ENCODE results near the gene NOL9.

Gene NOL9

DNA sequence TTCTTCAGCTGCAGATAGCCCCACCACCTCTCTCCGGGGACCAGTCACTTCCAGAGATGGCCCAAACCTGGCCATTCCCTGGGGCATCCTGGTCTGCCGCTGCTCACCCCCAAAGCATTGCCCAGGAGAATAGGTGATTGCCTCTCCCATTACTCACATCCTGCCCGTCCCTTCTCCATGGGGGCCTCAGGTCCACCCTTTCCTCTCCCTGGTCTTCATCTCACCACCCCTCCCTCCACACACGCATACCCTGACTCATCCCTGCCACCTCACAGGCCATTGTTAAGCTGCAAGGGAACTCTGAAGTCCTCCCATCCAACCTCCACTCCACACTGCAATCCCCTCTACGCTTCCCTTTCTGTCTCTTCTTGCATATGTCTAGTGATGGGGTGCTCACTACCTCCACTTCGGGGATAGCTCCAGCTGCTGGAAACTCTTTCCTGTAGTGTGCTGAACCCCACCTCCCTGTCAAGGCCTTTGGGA lies 62.8 kb downstream of the NOL9 start, which contains the start of gene PLEKHG5:
TSS of gene PLEKHG5 (minus strand) at position 188 of the 483 bp plus-strand sequence. CDS start 14,096 bp downstream, outside the sequence.
- TF ChIP-seq, protein P1, sequence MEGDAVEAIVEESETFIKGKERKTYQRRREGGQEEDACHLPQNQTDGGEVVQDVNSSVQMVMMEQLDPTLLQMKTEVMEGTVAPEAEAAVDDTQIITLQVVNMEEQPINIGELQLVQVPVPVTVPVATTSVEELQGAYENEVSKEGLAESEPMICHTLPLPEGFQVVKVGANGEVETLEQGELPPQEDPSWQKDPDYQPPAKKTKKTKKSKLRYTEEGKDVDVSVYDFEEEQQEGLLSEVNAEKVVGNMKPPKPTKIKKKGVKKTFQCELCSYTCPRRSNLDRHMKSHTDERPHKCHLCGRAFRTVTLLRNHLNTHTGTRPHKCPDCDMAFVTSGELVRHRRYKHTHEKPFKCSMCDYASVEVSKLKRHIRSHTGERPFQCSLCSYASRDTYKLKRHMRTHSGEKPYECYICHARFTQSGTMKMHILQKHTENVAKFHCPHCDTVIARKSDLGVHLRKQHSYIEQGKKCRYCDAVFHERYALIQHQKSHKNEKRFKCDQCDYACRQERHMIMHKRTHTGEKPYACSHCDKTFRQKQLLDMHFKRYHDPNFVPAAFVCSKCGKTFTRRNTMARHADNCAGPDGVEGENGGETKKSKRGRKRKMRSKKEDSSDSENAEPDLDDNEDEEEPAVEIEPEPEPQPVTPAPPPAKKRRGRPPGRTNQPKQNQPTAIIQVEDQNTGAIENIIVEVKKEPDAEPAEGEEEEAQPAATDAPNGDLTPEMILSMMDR (conservative IDR thresholded peaks at IDR 0.05; ENCODE audit: low read length) = no peak
- peak; percentile 45 for DNase-seq (ENCODE audit: low read depth)
- H3K4me3 ChIP-seq (ENCODE audit: low read length) = peak within 1 kb of the TSS; percentile 82

DNA sequence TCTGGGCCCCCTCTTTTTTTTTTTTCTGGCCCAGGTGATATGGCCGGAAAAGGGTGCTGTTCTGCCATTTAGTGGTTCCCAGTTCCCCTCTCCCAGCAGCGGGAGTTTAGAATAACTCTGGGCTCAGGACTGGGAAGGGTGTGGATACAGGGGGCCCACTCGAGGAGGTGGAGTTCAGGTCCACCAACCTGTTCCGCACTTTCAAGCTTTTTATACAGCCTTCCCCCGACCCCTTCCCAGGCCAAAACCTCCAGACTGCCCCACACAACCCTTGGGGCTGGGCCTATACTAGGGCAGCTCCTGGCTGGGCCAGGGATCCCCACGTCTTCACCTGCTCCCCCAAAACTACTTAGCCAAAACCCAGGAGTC lies 63.2 kb downstream of the NOL9 start:
- TF ChIP-seq, protein P1 (conservative IDR thresholded peaks at IDR 0.05; ENCODE audit: low read length) = no peak
- DNase-seq (ENCODE audit: low read depth) = no peak
- peak overlapping the region; percentile 82 for H3K4me3 ChIP-seq (ENCODE audit: low read length)

DNA sequence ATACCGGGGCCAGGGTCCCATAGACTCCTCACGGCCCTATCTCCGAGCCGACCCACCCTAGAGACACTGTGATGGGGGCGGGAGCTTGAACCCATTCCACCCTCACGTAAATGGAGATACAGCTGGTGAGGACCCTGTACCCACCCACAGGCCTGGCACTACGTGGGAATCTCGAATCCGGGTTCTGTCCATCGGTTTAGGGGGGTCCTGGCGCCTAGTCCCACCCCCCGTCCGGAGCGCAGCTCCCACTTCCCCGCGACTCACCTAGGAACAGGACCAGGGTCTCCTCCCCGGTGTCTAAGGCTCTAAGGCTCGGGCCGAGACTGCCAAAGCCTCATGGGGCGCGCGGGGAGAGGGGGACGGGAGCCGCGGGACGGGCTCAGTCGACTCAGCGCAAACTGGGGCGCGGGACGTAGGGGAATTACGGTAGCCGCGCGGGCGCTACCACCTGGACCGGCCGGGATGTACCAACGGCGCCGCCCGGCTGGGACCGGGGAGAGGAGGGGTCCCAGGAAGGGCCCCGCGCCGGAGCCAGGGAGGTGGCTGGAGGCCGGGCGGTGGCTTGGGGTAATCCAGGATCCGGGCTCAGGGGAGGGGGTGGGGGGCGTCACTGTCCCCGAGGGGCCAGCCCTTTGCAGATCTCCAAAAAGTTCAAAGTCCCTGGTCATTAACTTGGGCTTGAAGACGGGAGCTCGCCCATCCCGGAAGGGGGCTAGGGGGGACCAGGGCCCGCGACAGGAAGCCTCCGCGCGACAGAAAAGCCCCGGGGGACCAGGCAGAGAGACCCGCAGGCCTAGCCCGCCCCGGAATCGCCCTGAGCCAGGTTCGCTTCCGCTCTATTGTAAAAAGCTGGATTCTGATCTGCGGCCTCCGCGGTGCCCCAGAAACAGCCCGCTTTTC lies 63.9 kb downstream of the NOL9 start:
- TF ChIP-seq, protein P1 (conservative IDR thresholded peaks at IDR 0.05; ENCODE audit: low read length) = no peak
- DNase-seq (ENCODE audit: low read depth) = peak; percentile 67
- H3K4me3 ChIP-seq (ENCODE audit: low read length) = peak overlapping the region; percentile 82

DNA sequence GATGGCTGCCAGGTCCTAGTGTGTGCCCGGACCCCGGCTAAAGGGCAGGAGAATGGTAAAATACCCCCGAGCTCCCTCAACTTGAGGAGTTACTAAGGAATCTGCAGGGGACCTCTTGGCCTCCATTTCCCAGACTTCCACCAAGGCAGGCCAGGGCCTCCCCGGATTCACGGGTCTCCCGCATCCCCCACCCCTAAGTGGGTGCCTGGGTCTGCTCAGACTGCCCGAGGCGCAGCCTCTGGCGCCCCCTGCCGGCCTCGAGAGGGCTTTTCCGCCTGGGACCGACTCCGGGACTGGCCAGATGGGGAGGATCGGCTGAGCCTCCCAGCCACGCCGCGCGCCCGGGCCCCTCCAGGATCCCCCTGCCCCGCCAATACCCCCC lies 64.5 kb downstream of the NOL9 start:
- TF ChIP-seq, protein P1 (conservative IDR thresholded peaks at IDR 0.05; ENCODE audit: low read length) = peak; percentile 79
- DNase-seq (ENCODE audit: low read depth) = peak; percentile 58
- H3K4me3 ChIP-seq (ENCODE audit: low read length) = peak overlapping the region; percentile 82

DNA sequence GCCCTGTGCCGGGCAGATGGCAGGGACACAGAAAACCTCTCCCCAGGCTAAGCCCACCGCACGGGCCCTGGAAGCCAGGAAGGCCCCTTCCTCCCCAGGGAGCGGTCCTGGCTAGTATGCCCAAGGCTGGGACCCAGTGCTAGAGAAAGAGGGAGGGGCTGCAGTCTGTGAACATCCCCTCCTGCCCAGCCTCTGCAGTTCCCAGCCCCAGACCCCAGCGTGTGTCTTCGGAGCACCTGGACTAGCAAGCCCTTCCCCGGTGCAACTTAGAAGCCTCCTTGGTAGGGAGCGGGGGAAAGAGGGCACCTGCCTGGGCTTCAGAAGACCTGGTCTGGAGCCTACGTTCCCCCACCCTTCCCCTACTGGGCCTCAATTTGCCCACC lies 64.9 kb downstream of the NOL9 start:
- no peak for DNase-seq (ENCODE audit: low read depth)
- no peak overlapping the region for H3K4me3 ChIP-seq (ENCODE audit: low read length)

DNA sequence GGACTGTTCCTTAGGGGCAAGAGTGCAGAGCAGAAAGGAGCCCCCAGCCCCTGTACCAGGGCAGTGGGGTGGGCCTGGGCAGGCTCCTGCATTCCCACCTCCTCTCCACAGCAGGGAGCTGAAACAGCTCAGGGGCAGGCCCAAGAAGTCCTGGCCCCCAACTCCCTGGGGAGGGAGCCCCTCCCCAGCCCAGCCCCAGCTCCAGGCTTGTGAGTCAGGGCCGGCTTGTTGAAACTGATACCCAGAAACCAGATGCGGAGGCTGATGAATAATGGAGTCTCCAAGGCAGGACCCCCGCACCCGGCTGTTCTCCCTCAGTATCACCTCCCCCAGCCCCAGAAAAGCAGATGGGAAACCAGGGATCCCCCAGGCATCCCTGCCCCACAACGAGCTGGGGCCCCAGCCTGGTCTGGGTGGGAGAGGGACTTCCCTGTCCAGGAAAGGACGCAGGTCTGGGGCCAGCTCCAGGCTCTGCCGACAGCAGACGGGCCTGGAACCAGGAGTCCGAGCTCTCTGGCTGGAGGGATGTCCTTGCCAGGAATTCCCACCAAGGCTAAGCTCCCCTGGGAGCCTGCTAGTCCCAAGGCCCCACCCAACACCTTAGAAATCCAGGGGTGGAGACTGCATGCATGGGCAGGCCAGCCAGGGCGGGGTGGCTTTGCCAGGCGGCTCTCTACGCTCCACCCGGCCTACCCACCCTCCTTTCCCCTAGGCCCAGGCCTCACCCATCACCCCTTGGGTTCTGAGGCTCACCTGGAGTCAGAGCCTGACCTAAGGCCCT lies 65.5 kb downstream of the NOL9 start:
- DNase-seq (ENCODE audit: low read depth) = no peak
- no peak overlapping the region for H3K4me3 ChIP-seq (ENCODE audit: low read length)
- TF ChIP-seq, protein P1 (conservative IDR thresholded peaks at IDR 0.05; ENCODE audit: low read length) = no peak

More for the DNA sequence above, 64.9 kb downstream of the NOL9 start:
- TF ChIP-seq, protein P1 (conservative IDR thresholded peaks at IDR 0.05; ENCODE audit: low read length) = no peak
